Amygdala (tissue), 56 donors: ENCODE measurements around the gene THOC3.
"Not testable (repeated sequence)": the region's sequence is repeated elsewhere in the genome, so short reads cannot be mapped to it uniquely, and the experiment has no call there.

ENCODE experiments used
- DNase-seq, 56 donors: peaks; one replicate each; lab custom pipeline; 2025; lab: John Stamatoyannopoulos, UW

Gene THOC3

GRCh38 chr5:175943253-175943652 lies 24.9 kb downstream of the THOC3 start:
- DNase-seq, result not testable (repeated sequence)

GRCh38 chr5:175940632-175941031 lies 27.5 kb downstream of the THOC3 start:
- DNase-seq, result not testable (repeated sequence)

DNA sequence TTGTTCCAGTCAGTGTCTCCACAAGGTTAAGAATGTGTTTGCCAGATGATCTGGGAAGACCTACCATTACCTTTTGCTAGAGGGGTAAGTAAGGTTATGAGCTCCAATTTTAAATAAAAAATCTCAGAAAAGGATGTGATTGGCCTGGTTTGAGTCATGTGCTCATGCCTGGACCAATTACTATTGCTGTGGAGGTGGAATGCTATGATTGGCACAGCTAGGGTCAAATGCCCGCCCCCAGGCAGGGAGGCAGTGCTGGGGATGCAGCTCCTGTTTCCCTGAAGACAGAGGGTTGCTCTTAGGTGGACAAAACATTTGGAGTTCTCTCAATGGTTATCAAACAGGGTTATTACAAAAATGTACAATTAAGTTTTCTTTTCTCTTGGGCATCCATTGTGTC lies 29.6 kb downstream of the THOC3 start:
- DNase-seq, result not testable (repeated sequence)

GRCh38 chr5:175928752-175929151 lies 39.4 kb downstream of the THOC3 start:
- DNase-seq, result not testable (repeated sequence)

DNA sequence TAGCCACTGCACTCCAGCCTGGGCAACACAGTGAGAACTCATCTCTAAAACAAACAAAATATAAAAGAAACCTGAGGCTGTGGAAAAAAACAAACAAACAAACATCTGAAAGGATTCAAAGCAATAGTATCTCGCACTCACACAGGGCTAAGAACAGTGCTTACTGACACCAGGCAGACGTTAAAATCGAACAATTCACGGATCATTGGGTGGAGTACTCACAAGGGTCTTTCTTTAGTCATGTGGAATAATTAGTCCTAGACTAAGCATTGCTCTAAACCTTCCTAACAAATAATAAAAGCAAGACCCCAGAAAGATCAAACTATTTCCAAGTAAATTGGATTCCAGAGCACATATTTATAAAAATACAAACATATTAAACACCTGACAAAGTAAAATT lies 43.0 kb downstream of the THOC3 start:
- DNase-seq, result not testable (repeated sequence)

DNA sequence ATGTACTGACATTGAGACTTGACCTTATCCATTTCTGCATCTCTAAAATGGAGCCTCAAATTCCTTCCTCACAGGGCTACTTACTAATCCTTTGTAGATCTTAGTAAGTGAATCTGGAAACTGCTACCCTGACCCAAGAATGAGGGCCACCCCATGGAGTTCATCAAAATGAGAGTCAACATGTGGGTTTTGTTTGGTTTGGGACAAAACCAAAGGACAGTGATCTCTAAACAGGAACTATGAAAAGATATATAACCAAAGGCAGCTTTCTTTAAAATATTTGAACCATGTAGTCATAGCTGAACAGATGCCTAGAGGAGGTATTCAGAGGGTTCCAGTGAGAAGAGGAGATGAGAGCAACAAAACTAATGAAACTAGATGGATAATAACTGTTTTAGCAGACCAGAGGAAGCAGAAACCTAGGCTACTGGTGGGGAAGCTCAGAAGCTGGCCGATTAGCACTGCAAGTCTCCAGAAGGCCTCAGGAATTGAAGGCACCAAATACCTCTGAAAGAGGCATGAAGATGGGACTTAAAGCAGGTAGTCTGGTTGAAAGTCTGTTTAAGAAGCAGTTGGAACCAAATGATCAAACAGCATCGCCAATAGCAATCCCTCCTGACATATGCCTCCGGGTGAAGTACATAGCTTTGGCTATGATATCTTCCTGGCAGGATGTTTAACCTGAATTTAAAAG lies 45.8 kb downstream of the THOC3 start:
- no peak for DNase-seq

- DNase-seq, result no peak
These were observed 46.9 kb downstream of the THOC3 start for GRCh38 chr5:175921061-175921730.

- DNase-seq, result no peak
These were observed 47.8 kb downstream of the THOC3 start for GRCh38 chr5:175920231-175920811.

DNA sequence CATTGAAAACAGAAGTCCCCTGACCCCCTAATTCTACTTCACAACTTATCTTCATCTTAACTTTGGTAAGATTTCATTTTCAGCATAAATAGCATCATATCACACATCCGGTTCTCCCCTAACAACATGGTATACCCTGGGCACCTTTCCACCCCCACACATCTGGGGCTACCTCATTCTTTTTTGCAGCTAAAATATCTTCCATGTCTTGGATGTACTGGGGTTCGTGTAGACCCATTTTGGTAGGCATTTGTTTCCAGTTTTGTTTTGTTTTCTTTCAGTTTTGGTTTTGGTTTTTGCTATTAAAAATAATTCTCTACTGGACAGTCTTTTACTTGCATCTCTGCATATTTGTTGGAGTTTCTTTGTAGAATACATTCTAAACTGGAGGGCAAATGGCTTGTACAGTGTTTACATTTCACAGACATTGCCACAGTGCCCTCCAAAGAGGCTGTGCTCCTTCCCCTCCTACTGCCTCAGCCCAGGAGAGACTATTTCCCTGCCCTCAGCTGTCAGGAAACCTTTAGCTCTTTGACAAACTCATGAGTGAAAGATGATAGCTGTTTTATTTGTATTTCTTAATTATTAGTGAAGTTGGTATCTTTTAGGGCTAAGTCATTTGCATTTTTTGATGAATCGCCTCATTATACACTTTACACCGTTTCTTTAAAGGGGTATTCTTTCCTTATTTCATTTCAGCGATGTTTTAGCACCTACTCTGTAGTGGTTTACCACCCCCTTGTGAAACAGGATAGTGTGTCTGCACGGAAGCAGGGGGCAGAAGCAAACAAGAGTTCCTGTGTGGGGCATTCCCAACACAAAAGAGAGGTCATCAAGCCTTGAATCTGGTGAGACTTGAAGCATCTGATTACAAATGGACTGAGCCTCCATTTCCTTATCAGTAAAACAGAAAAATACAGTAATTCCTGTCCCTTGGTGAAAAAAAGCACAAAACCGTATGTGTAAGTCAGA lies 52.8 kb downstream of the THOC3 start:
- DNase-seq, result not testable (repeated sequence)

- not testable (repeated sequence) for DNase-seq
These were observed 54.1 kb downstream of the THOC3 start for GRCh38 chr5:175913835-175914672.

- DNase-seq, result not testable (repeated sequence)
These were observed 58.0 kb downstream of the THOC3 start for GRCh38 chr5:175910072-175910471.
